GM18951 (cell line): ENCODE data around the gene ELFN2.

Source experiments
- POLR2A ChIP-seq: IDR thresholded peaks from 4 replicates; pipeline ENCODE4 v1.6.1; 2011; ENCODE audit warnings: mild to moderate bottlenecking; ENCODE audit not compliant: insufficient read length, insufficient read depth; ENCODE audit errors: extremely low read depth
- in situ Hi-C: fragments of 300-500 bp; cut with MboI; formaldehyde crosslinking; loops from one replicate; pipeline ENCODE4 v1.12.0; 2022; ENCODE audit warnings: low sequenced_read_pairs, mixed read lengths, inconsistent platforms; ENCODE audit not compliant: unreplicated experiment

ELFN2 gene

GRCh38 chr22:37392721-37393328 lies 34.5 kb downstream of the ELFN2 start:
- TF ChIP-seq POLR2A = no peak
- in situ Hi-C loops = no loop called here

DNA sequence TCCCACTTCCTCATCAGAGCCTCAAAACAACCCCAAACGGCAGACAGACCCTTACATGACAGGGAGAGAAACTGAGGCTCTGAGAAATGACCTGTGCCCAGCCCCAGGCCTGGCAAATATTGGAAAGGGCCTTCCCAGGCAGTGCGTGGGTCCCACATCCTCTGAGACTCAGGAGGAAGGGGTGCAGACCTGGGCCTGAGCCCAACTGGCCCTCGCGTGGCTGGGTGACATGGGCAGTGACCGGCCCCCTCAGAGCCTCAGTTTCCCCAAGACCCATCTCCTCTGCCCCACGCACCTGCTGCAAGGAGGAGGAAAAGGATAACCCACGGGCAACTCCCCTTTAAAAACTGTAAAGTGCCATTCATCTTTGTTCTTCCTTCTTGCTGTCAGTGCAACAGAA lies 35.6 kb downstream of the ELFN2 start:
- TF ChIP-seq POLR2A = no peak
- in situ Hi-C loops = no loop called here

GRCh38 chr22:37390075-37390474 lies 37.2 kb downstream of the ELFN2 start:
- in situ Hi-C loops = no loop called here
- TF ChIP-seq POLR2A = no peak

DNA sequence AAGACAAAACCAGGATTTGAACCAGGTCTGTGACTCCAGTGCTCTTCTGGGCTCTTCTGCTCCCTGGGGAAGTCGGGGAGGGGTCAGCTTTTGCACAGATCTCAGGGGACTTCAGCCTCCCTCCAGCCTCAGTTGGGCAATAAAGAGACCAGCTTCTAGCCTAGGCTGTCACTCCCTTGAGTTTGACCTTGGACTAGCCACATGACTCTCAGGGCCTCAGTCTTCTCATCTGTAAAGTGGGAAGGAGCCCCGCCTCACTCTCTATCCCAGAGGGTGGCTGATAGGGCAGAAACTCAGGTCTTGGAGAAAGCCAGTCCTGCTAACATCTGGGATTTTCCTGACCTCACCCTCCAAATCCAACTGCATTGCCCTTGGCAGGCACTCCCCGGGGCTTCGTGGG lies 38.7 kb downstream of the ELFN2 start:
- in situ Hi-C loops = loop anchor here (10.0 kb wide), 1 partner anchor 54 kb away; no protein-coding TSS in a partner anchor
- no peak for TF ChIP-seq POLR2A

DNA sequence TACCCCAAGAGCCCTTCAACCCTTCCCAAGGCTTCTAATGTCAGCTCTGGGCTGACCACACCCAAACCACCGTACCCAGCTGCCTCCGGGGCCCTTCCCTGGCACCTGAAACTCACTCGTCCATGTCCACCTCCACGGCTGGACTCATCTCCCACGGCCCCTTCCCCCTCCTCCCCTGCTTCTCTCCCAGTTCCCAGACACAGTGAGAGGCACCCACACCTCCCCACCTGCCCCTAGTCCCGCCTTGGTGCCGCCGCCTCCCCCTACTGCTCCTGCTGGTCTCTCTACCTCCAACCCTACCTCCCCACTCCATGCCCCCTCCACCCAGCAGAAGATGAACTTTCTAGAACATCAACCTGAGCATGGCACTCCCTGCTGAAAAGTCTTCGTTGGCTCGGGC lies 39.5 kb downstream of the ELFN2 start:
- TF ChIP-seq POLR2A = no peak
- in situ Hi-C loops = loop anchor here (10.0 kb wide), 1 partner anchor 53 kb away; no protein-coding TSS in a partner anchor

DNA sequence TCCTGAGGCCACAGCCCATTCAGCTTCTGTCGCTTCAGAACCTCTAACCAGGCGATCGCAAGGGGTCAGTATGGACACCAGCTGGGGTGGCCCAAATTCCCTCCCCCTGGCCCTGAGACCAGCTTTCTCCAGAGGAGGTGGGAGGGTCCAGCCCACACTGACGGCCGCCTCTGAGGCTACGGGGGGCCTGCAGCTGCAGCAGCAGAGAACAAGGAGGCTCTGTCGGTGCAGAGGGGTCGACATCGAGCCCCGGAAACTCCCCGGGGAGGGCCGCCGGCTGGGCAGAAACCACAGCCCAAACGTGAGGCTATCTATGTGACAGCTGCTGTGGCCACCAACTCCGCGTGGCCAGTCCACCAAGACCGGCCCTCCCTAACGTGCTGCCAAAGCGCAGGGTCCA lies 40.8 kb downstream of the ELFN2 start:
- in situ Hi-C loops = loop anchor here (10.0 kb wide), 1 partner anchor 52 kb away; no protein-coding TSS in a partner anchor

GRCh38 chr22:37384691-37385090 lies 42.6 kb downstream of the ELFN2 start:
- in situ Hi-C loops = loop anchor here (10.0 kb wide), 1 partner anchor 50 kb away; no protein-coding TSS in a partner anchor
- no peak for TF ChIP-seq POLR2A

More for the DNA sequence above, 40.8 kb downstream of the ELFN2 start:
- no peak for TF ChIP-seq POLR2A

- no peak for TF ChIP-seq POLR2A
- in situ Hi-C loops = loop anchor here (10.0 kb wide), 1 partner anchor 49 kb away; no protein-coding TSS in a partner anchor
These were observed 43.9 kb downstream of the ELFN2 start for GRCh38 chr22:37383341-37383740.

GRCh38 chr22:37381489-37381888 lies 45.8 kb downstream of the ELFN2 start:
- in situ Hi-C loops = loop anchor here (10.0 kb wide), 1 partner anchor 47 kb away; no protein-coding TSS in a partner anchor
- no peak for TF ChIP-seq POLR2A

GRCh38 chr22:37379722-37380121 lies 47.6 kb downstream of the ELFN2 start:
- no peak for TF ChIP-seq POLR2A
- in situ Hi-C loops = loop anchor here (10.0 kb wide), 1 partner anchor 45 kb away; no protein-coding TSS in a partner anchor

GRCh38 chr22:37379085-37379484 lies 48.2 kb downstream of the ELFN2 start:
- in situ Hi-C loops = no loop called here
- no peak for TF ChIP-seq POLR2A

GRCh38 chr22:37378642-37379058 lies 48.6 kb downstream of the ELFN2 start:
- no peak for TF ChIP-seq POLR2A
- in situ Hi-C loops = no loop called here

GRCh38 chr22:37377927-37378326 lies 49.4 kb downstream of the ELFN2 start:
- TF ChIP-seq POLR2A = no peak
- in situ Hi-C loops = no loop called here

- in situ Hi-C loops = no loop called here
- TF ChIP-seq POLR2A = no peak
These were observed 50.1 kb downstream of the ELFN2 start for GRCh38 chr22:37377138-37377537.
